Urinary bladder (tissue), 4 donors: Measurements from ENCODE around the gene CORO1C. TPM values are rescaled to one million over a fixed set of nuclear protein-coding genes. Genes with fewer than 3 reads are reported as not detected.

Experiments used
- DNase-seq: peaks from one replicate; pipeline ENCODE4 v3.0.0-alpha.2; 2015; ENCODE audit errors: extremely low spot score
- H3K27ac ChIP-seq: one replicate; pipeline ENCODE4 v1.5.1; 2013; ENCODE audit warnings: low read depth, mild to moderate bottlenecking, moderate library complexity
- H3K36me3 ChIP-seq: one replicate; pipeline ENCODE4 v1.6.1; 2013; ENCODE audit warnings: mild to moderate bottlenecking, moderate library complexity; ENCODE audit not compliant: insufficient read depth
- H3K4me1 ChIP-seq: one replicate; pipeline ENCODE4 v1.6.1; 2013; ENCODE audit warnings: mild to moderate bottlenecking, moderate library complexity; ENCODE audit not compliant: insufficient read depth
- H3K4me3 ChIP-seq: one replicate; pipeline ENCODE4 v1.5.1; 2013; ENCODE audit warnings: low read depth, low read length
- WGBS: extraction: QIAGEN DNeasy Blood & Tissue Kit; methylation state at CpG from one replicate; pipeline ENCODE4 v1.1.7; 2013; 5-methylcytosine and 5-hydroxymethylcytosine counted together
- polyA plus RNA-seq: library from polyadenylated mRNA; stranded (reverse); fragments of 200-250 nt; gene quantifications from one replicate; pipeline ENCODE4 v1.2.3, GENCODE V29; 2013
- total RNA-seq: library from RNA; depleted of rRNA; stranded (reverse); fragments of >200 nt; gene quantifications from one replicate; pipeline ENCODE4 v1.2.3, GENCODE V29; 2014
- donor health status: healthy with polysubstance abuse.
- donor health status: healthy.

CORO1C gene
- total and polyA plus RNA-seq, 2 donors: 149 to 213 TPM

- no peak overlapping the region for H3K27ac ChIP-seq
- no peaks in the 10 kb centered on the region for H3K4me1 ChIP-seq
- no peak for DNase-seq
- no peaks in the 10 kb centered on the region for H3K36me3 ChIP-seq
- WGBS: 83% methylated on average over 15 of the region's 15 CpGs
- no peak overlapping the region for H3K4me3 ChIP-seq
Measured at GRCh38 chr12:108602976-108603704, 128.2 kb downstream of the CORO1C start.

- 97% methylated on average over 9 of the region's 9 CpGs for WGBS
- DNase-seq: no peak
- H3K36me3 ChIP-seq: no peaks in the 10 kb centered on the region
- no peak overlapping the region for H3K4me3 ChIP-seq
- no peaks in the 10 kb centered on the region for H3K4me1 ChIP-seq
- H3K27ac ChIP-seq: no peak overlapping the region
Measured at GRCh38 chr12:108602209-108602705, 129.1 kb downstream of the CORO1C start.

DNA sequence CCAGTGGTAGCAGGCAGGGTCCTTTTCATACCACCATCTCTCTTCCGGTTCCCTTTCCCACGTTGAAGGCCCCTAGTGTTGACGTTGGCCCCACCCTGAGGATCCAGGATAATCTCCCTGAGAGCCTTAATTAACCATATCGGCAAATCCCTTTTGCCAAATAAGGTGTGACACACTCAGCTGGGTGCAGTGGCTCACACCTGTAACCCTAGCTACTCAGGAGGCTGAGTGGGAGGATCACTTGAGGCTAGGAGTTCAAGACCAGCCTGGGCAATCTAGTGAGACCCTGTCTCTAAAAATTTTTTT lies 130.7 kb downstream of the CORO1C start:
- Histone ChIP-seq H3K4me3 (no peak overlapping the region), H3K4me1 (no peaks in the 10 kb centered on the region), H3K27ac (no peak overlapping the region), H3K36me3 (no peaks in the 10 kb centered on the region)
- 61% methylated on average over 4 of the region's 4 CpGs for WGBS
- no peak for DNase-seq

- WGBS: 85% methylated on average over 10 of the region's 10 CpGs
- Histone ChIP-seq H3K27ac (no peak overlapping the region), H3K4me1 (no peaks in the 10 kb centered on the region), H3K36me3 (no peaks in the 10 kb centered on the region), H3K4me3 (no peak overlapping the region)
- no peak for DNase-seq
Measured at GRCh38 chr12:108599948-108600701, 131.2 kb downstream of the CORO1C start.

- no peaks in the 10 kb centered on the region for H3K4me1 ChIP-seq
- DNase-seq: no peak
- 82% methylated on average over 6 of the region's 6 CpGs for WGBS
- H3K36me3 ChIP-seq: no peaks in the 10 kb centered on the region
- H3K27ac ChIP-seq: peak overlapping the region; percentile 54
- no peak overlapping the region for H3K4me3 ChIP-seq
Measured at GRCh38 chr12:108599541-108599940, 131.8 kb downstream of the CORO1C start.

GRCh38 chr12:108598553-108599250 lies 132.6 kb downstream of the CORO1C start:
- H3K4me1 ChIP-seq: no peaks in the 10 kb centered on the region
- DNase-seq: no peak
- peak overlapping the region; percentile 28 for H3K27ac ChIP-seq
- no peaks in the 10 kb centered on the region for H3K36me3 ChIP-seq
- 91% methylated on average over 11 of the region's 11 CpGs for WGBS
- H3K4me3 ChIP-seq: no peak overlapping the region

DNA sequence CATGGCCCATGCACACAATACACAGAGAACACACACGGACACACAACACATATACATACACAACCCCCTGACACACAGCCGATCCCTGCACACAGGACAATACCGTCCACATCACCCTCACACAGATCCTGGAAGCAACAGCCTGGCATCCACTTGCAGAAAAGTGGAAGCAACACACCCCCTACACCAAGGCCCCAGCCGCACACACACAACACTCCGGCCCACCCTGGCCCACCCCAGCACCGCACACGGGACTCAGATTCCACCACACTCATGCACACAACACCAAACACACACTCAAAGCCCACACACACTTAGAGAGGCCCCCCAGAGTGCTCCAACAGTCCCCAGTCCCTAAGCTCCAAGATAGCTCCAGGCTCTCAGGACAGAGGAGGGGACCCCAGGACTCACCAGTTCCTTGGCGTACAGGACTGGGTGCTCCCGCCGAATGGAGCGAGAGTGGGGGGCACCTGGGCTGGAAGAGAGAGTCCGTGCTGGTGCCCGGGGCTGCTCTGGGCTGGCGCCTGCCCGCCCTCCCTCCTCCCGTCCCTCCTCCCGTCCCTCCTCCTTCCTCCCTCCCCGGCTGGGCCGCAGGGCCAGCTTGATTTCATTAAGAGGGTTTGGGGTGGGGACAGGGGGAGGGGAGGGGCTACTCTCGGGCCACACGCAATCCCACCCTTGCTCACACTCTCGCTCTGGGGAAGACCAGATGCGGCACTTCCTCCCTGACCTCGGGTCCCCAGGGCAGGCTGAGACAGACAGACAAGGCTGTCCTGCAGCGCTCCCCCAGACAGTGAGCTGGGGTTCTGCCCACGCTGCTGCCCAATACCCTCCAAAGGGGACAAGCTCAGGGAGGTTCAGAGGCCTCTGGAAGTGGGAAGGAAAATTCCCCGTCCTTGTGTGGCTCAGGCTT lies 133.5 kb downstream of the CORO1C start, which contains the start of gene TMEM119:
TMEM119 (minus strand) TSS at position 526 of the 913 bp plus-strand sequence. CDS start 5,701 bp downstream, outside the sequence.
- H3K4me1 ChIP-seq: no peaks in the 10 kb centered on the region
- no peak for DNase-seq
- WGBS: 27% methylated on average over 26 of the region's 27 CpGs
- peak within 1 kb of the TSS; percentile 87 for H3K27ac ChIP-seq
- H3K36me3 ChIP-seq: no peaks in the 10 kb centered on the region
- H3K4me3 ChIP-seq: peak within 1 kb of the TSS; percentile 49

DNA sequence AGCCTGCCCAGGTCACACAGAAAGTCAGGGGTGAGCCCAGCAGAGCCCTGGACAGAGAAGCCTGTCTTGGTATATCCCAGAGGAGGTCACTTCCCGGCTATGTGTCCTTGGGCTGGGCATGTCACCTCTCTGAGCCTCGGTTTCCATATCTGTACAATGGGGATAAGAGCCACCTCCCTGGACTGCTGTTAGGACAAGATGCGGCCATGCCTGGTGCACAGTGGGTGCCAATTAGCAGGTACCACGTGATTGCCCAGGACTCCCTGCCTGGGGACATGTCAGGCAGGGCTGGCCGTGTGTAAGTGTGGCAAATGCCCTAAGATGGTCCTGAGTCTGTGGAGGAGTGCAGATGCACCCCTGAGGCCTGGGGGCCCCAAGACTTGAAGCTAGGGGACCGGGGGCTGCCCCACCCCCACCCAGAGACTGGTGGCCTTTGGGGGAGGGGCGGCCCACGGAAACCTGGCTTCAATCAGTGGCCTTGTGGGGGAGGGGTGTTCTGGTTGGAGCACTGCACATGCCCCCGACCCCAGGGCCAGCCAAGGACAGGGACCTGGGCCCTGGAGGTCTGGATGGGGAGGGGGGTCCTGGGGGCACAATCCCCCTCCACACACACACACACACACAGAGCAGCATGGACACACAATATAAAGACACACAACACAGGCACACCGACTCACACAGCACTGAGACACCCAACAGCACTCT lies 134.3 kb downstream of the CORO1C start:
- Histone ChIP-seq H3K36me3 (no peaks in the 10 kb centered on the region), H3K4me1 (no peaks in the 10 kb centered on the region), H3K4me3 (peak overlapping the region; percentile 49), H3K27ac (no peak overlapping the region)
- no peak for DNase-seq
- 36% methylated on average over 10 of the region's 10 CpGs for WGBS

DNA sequence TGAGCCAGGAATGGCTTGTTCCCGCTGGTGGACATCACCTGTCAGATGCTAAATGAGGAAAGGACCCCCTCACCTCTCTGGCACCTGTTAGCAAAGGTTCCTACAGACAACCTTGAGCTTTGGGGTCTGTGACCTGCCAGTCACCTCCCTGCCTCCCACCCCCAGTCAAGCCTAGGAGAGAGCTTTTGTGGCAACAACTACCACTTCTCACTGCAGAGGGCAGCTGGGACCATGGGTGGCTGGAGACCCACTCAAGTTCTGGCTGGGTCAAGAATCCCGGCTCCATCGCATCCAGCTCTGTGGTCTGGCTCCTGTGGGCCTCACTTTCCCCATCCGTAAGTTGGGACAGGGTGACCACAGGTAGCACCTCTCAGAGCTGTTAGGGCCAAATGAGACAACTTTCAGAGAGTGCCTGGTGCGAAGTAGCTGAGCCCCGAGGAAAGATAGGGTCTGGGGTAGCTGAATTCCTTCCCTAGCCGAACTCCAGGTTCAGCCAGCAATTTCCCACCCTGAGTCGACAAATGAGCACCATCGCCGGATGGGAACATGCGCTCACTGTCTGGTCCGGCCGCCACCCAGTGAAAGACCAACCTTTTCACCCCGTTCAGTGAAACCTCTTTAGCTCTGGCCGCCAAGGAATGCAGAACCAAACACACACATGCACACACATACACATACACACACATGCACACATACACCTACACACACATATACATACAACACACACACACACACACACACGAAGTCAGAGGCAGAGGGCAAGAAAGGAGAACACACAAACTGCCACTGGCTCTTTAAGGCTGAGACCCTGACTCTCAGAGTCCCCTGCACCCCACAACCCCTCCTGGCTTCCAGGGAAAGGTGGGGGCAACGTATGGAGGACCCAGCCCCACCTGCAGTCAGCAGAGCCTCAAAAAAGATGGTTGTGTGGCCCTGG lies 135.3 kb downstream of the CORO1C start:
- WGBS: 57% methylated on average over 17 of the region's 17 CpGs
- Histone ChIP-seq H3K4me3 (peak overlapping the region; percentile 9), H3K36me3 (no peaks in the 10 kb centered on the region), H3K4me1 (no peaks in the 10 kb centered on the region), H3K27ac (peak overlapping the region; percentile 28)
- no peak for DNase-seq
